ENCODE results near the gene SLCO4C1.
"Not testable (repeated sequence)": the region's sequence is repeated elsewhere in the genome, so short reads cannot be mapped to it uniquely, and the experiment has no call there.

Gene SLCO4C1

DNA sequence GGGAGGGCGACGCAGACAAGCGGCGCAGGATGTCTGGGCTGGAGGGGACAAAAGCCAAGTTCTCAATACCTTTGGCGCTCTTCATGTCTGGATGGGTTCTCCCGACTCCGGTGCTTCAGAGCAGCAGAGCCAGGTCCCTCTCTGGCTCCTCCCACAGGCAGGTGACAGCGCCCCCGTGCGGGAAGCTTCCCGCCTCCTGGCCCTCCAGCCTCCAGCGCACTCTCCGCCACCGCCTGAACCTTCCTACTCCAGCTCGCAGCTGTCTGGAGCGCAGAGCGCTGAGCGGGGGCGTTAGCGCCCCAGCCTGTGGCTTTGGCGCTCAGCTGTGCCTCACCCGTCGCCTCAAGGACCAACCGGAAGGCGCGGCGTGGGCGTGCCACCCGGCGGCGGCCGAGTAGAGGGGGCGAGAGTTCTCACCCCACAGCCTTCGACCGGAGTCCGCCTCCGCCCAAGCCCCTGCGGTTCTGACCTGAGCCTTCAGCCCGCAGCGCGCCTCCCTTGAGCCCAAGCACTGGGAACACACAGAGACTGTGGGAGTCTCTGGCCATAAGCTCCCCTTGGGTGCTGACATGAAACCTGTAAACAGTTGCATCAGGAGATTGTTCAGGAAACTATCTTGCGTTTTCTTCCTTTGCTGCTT lies at the start of gene SLCO4C1:
SLCO4C1 (minus strand) TSS at position 107 of the 640 bp plus-strand sequence; CDS start at position 85, 22 bp downstream.
- DNase-seq (ENCODE audit: low read depth, low spot score), result no peak
- Histone ChIP-seq H3K36me3 (ENCODE audit: insufficient read depth, low read length) (no peaks in the 10 kb centered on the region), H3K4me3 (no peak within 1 kb of the TSS), H3K9ac (ENCODE audit: insufficient read length) (no peak within 1 kb of the TSS), H3K9me3 (ENCODE audit: low read depth, low read length) (no peaks in the 10 kb centered on the region), H3K27ac (no peak within 1 kb of the TSS)
- no peak for TF ChIP-seq POLR2AphosphoS5 (IDR thresholded peaks at IDR 0.05; ENCODE audit: borderline replicate concordance, low read depth, low read length)
- TF ChIP-seq FOXP2 (optimal IDR thresholded peaks at IDR 0.05; ENCODE audit: control extremely low read depth, extremely low read length, insufficient read depth), result no peak
- no peak for TF ChIP-seq EZH2 (IDR thresholded peaks at IDR 0.05)

- no peaks in the 10 kb centered on the region for H3K36me3 ChIP-seq (ENCODE audit: insufficient read depth, low read length)
- H3K9me3 ChIP-seq (ENCODE audit: low read depth, low read length), result no peaks in the 10 kb centered on the region
- no peak overlapping the region for H3K9ac ChIP-seq (ENCODE audit: insufficient read length)
- TF ChIP-seq FOXP2 (optimal IDR thresholded peaks at IDR 0.05; ENCODE audit: control extremely low read depth, extremely low read length, insufficient read depth) (no peak), POLR2AphosphoS5 (IDR thresholded peaks at IDR 0.05; ENCODE audit: borderline replicate concordance, low read depth, low read length) (no peak), EZH2 (IDR thresholded peaks at IDR 0.05) (no peak)
- H3K27ac ChIP-seq, result no peak overlapping the region
- no peak for DNase-seq (ENCODE audit: low read depth, low spot score)
- H3K4me3 ChIP-seq, result no peak overlapping the region
Observed at GRCh38 chr5:102341681-102342288, 45.7 kb upstream of the SLCO4C1 start.

GRCh38 chr5:102324714-102325113 lies 28.6 kb upstream of the SLCO4C1 start:
- H3K9ac ChIP-seq (ENCODE audit: insufficient read length), result no peak overlapping the region
- no peak for DNase-seq (ENCODE audit: low read depth, low spot score)
- H3K9me3 ChIP-seq (ENCODE audit: low read depth, low read length), result no peaks in the 10 kb centered on the region
- no peak overlapping the region for H3K27ac ChIP-seq
- no peaks in the 10 kb centered on the region for H3K36me3 ChIP-seq (ENCODE audit: insufficient read depth, low read length)
- no peak for TF ChIP-seq EZH2 (IDR thresholded peaks at IDR 0.05)
- no peak for TF ChIP-seq POLR2AphosphoS5 (IDR thresholded peaks at IDR 0.05; ENCODE audit: borderline replicate concordance, low read depth, low read length)
- TF ChIP-seq FOXP2 (optimal IDR thresholded peaks at IDR 0.05; ENCODE audit: control extremely low read depth, extremely low read length, insufficient read depth), result no peak
- no peak overlapping the region for H3K4me3 ChIP-seq

- H3K9me3 ChIP-seq (ENCODE audit: low read depth, low read length); H3K36me3 ChIP-seq (ENCODE audit: insufficient read depth, low read length); H3K4me3 ChIP-seq; H3K9ac ChIP-seq (ENCODE audit: insufficient read length); DNase-seq (ENCODE audit: low read depth, low spot score); H3K27ac ChIP-seq: not testable (repeated sequence)
Observed at GRCh38 chr5:102318801-102319200, 22.7 kb upstream of the SLCO4C1 start.

DNA sequence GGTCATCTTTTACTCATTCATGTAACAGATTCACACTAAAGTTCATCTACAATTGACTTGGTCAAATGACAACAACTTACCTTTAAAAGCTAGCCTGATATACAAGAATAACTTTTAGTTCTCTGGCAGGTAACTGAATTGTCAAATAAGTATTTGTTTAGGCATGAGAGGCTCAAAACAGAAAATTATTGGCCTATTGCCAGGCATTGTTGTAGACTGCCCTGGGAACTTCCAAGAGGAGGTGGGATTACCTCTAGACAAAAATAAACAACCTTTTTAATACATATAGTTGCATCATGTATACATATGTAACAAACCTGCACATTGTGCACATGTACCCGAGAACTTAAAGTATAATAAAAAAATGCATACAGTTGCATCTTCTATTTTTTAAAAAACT lies 18.2 kb upstream of the SLCO4C1 start:
- DNase-seq (ENCODE audit: low read depth, low spot score), result no peak
- TF ChIP-seq POLR2AphosphoS5 (IDR thresholded peaks at IDR 0.05; ENCODE audit: borderline replicate concordance, low read depth, low read length), result no peak
- TF ChIP-seq EZH2 (IDR thresholded peaks at IDR 0.05), result no peak
- TF ChIP-seq FOXP2 (optimal IDR thresholded peaks at IDR 0.05; ENCODE audit: control extremely low read depth, extremely low read length, insufficient read depth), result no peak
- H3K9me3 ChIP-seq (ENCODE audit: low read depth, low read length), result no peaks in the 10 kb centered on the region
- H3K36me3 ChIP-seq (ENCODE audit: insufficient read depth, low read length), result no peaks in the 10 kb centered on the region
- H3K4me3 ChIP-seq, result no peak overlapping the region
- H3K27ac ChIP-seq, result no peak overlapping the region
- no peak overlapping the region for H3K9ac ChIP-seq (ENCODE audit: insufficient read length)

- H3K36me3 ChIP-seq (ENCODE audit: insufficient read depth, low read length), result no peaks in the 10 kb centered on the region
- no peaks in the 10 kb centered on the region for H3K9me3 ChIP-seq (ENCODE audit: low read depth, low read length)
- no peak overlapping the region for H3K9ac ChIP-seq (ENCODE audit: insufficient read length)
- H3K27ac ChIP-seq, result no peak overlapping the region
- DNase-seq (ENCODE audit: low read depth, low spot score), result no peak
- TF ChIP-seq FOXP2 (optimal IDR thresholded peaks at IDR 0.05; ENCODE audit: control extremely low read depth, extremely low read length, insufficient read depth) (no peak), EZH2 (IDR thresholded peaks at IDR 0.05) (no peak), POLR2AphosphoS5 (IDR thresholded peaks at IDR 0.05; ENCODE audit: borderline replicate concordance, low read depth, low read length) (no peak)
- H3K4me3 ChIP-seq, result no peak overlapping the region
Observed at GRCh38 chr5:102313912-102314311, 17.8 kb upstream of the SLCO4C1 start.

DNA sequence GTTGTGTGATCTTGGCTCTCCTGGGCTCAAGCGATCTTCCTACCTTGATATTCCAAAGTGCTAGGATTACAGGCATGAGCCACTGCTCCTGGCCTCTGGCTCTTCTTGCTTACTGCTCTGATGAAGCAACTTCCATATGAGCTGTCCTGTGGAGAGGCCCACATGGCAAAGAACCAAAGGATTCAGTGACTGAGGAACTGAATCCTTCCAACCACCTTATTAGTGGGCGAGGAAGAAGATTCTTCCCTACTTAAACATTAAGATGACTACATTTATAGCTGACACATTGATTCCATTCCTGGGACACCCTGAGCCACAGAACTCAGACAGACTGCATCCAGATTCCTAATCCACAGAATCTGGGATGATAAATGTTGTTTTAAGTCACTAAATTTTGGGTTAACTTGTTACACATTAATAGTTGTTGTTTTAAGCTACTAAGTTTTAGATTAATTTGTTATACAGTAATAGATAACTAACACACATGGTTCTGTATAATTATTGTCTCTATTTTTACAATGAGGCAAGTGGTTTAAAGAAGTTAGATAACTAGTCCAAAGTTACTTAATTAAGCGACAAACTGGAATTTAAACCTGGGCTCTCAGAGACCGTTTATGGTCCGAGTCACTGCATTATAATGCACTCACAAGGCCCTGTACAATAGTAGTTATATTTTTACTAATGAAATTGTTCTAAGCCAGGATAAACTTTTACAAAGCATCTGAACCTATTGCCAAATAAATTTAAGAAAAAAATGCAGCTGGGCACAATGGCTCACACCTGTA lies 16.7 kb upstream of the SLCO4C1 start:
- no peak overlapping the region for H3K9ac ChIP-seq (ENCODE audit: insufficient read length)
- H3K4me3 ChIP-seq, result no peak overlapping the region
- TF ChIP-seq EZH2 (IDR thresholded peaks at IDR 0.05), result no peak
- no peak for TF ChIP-seq FOXP2 (optimal IDR thresholded peaks at IDR 0.05; ENCODE audit: control extremely low read depth, extremely low read length, insufficient read depth)
- no peak for TF ChIP-seq POLR2AphosphoS5 (IDR thresholded peaks at IDR 0.05; ENCODE audit: borderline replicate concordance, low read depth, low read length)
- no peaks in the 10 kb centered on the region for H3K9me3 ChIP-seq (ENCODE audit: low read depth, low read length)
- no peaks in the 10 kb centered on the region for H3K36me3 ChIP-seq (ENCODE audit: insufficient read depth, low read length)
- no peak for DNase-seq (ENCODE audit: low read depth, low spot score)
- no peak overlapping the region for H3K27ac ChIP-seq

- Histone ChIP-seq H3K9me3 (ENCODE audit: low read depth, low read length) (no peaks in the 10 kb centered on the region), H3K4me3 (no peak overlapping the region), H3K36me3 (ENCODE audit: insufficient read depth, low read length) (no peaks in the 10 kb centered on the region), H3K9ac (ENCODE audit: insufficient read length) (no peak overlapping the region), H3K27ac (no peak overlapping the region)
- TF ChIP-seq FOXP2 (optimal IDR thresholded peaks at IDR 0.05; ENCODE audit: control extremely low read depth, extremely low read length, insufficient read depth), result no peak
- no peak for TF ChIP-seq EZH2 (IDR thresholded peaks at IDR 0.05)
- no peak for TF ChIP-seq POLR2AphosphoS5 (IDR thresholded peaks at IDR 0.05; ENCODE audit: borderline replicate concordance, low read depth, low read length)
- no peak for DNase-seq (ENCODE audit: low read depth, low spot score)
Observed at GRCh38 chr5:102309586-102309985, 13.5 kb upstream of the SLCO4C1 start.

Measured in SK-N-MC (cell line).